HG03139 (cell line): ENCODE measurements around the gene GLIPR1.
"Not testable (repeated sequence)": the region's sequence is repeated elsewhere in the genome, so short reads cannot be mapped to it uniquely, and the experiment has no call there.

Experiments used
- ATAC-seq: cut with Tn5 transposase; IDR thresholded peaks from one replicate; pipeline ENCODE4 v1.9.1; 2021; ENCODE audit not compliant: unreplicated experiment

The GLIPR1 gene

GRCh38 chr12:75509621-75510020 lies 29.1 kb downstream of the GLIPR1 start:
- ATAC-seq = no peak

GRCh38 chr12:75511116-75512048 lies 30.8 kb downstream of the GLIPR1 start, which contains the start of gene KRR1:
KRR1 (minus strand) TSS chr12:75511609; CDS start chr12:75511597, 12 bp downstream.
- ATAC-seq = peak; percentile 97

GRCh38 chr12:75521224-75521623 lies 40.7 kb downstream of the GLIPR1 start:
- not testable (repeated sequence) for ATAC-seq

GRCh38 chr12:75522124-75522523 lies 41.6 kb downstream of the GLIPR1 start:
- ATAC-seq = not testable (repeated sequence)

- ATAC-seq = no peak
These were observed 44.7 kb downstream of the GLIPR1 start for GRCh38 chr12:75525263-75525662.

GRCh38 chr12:75526655-75527511 lies 46.3 kb downstream of the GLIPR1 start:
- peak; percentile 96 for ATAC-seq

GRCh38 chr12:75528272-75528671 lies 47.7 kb downstream of the GLIPR1 start:
- ATAC-seq = no peak

- ATAC-seq = no peak
These were observed 48.1 kb downstream of the GLIPR1 start for GRCh38 chr12:75528692-75529091.

- ATAC-seq = no peak
These were observed 48.8 kb downstream of the GLIPR1 start for GRCh38 chr12:75529316-75529715.

- ATAC-seq = no peak
These were observed 49.3 kb downstream of the GLIPR1 start for GRCh38 chr12:75529826-75530225.

- ATAC-seq = no peak
These were observed 52.7 kb downstream of the GLIPR1 start for GRCh38 chr12:75533239-75533638.

- no peak for ATAC-seq
These were observed 59.3 kb downstream of the GLIPR1 start for GRCh38 chr12:75539889-75540288.

GRCh38 chr12:75542942-75543341 lies 62.4 kb downstream of the GLIPR1 start:
- ATAC-seq = no peak

GRCh38 chr12:75543529-75543928 lies 63.0 kb downstream of the GLIPR1 start:
- ATAC-seq = no peak

- no peak for ATAC-seq
These were observed 65.1 kb downstream of the GLIPR1 start for GRCh38 chr12:75545636-75546035.

GRCh38 chr12:75548879-75549278 lies 68.3 kb downstream of the GLIPR1 start:
- ATAC-seq = no peak

- no peak for ATAC-seq
These were observed 69.4 kb downstream of the GLIPR1 start for GRCh38 chr12:75549989-75550388.

- no peak for ATAC-seq
These were observed 70.1 kb downstream of the GLIPR1 start for GRCh38 chr12:75550401-75551240.

GRCh38 chr12:75551477-75551876 lies 70.9 kb downstream of the GLIPR1 start:
- no peak for ATAC-seq

GRCh38 chr12:75553398-75553797 lies 72.8 kb downstream of the GLIPR1 start:
- ATAC-seq = no peak
